Tibial artery (tissue), 4 donors: ENCODE results near the gene PRKCD.

Experiments used
- DNase-seq, 2 donors: peaks; one replicate each; pipeline ENCODE4 v3.0.0-alpha.2; 2019
- H3K27ac ChIP-seq, 2 donors: fragments of 200-600 bp; sonication (generic) in 1 of 2; 1 replicate in 1 of 2; 2 replicates in 1 of 2; pipeline ENCODE4 v1.5.1; 2018 to 2019; ENCODE audit warnings: mild to moderate bottlenecking in 1 of 2
- H3K27me3 ChIP-seq, 2 donors: fragments of 200-600 bp; sonication (generic) in 1 of 2; one replicate each; pipeline versions ENCODE4 v1.5.1 to v1.6.0; 2016 to 2019
- H3K36me3 ChIP-seq, 3 donors: fragments of 200-600 bp; sonication (generic) in 2 of 3; one replicate each; pipeline ENCODE4 v1.5.1; 2016 to 2019; ENCODE audit warnings: mild to moderate bottlenecking in 2 of 3
- H3K4me1 ChIP-seq, 4 donors: fragments of 200-600 bp; sonication (generic) in 2 of 4; 1 replicate in 3 of 4; 2 replicates in 1 of 4; pipeline ENCODE4 v1.5.1; 2016 to 2019
- H3K4me3 ChIP-seq, 2 donors: fragments of 200-600 bp; sonication (generic) in 1 of 2; 1 replicate in 1 of 2; 2 replicates in 1 of 2; pipeline ENCODE4 v1.5.1; 2018 to 2019; ENCODE audit warnings: mild to moderate bottlenecking in 2 of 2
- H3K9me3 ChIP-seq, 3 donors: fragments of 200-600 bp; sonication (generic) in 1 of 3; one replicate each; pipeline ENCODE4 v1.5.1; 2016 to 2019
- intact Hi-C: fragments of 100-400 bp; cut with DNase I; formaldehyde crosslinking; loops from one replicate; pipeline ENCODE4 v1.15.0; 2023; ENCODE audit warnings: low total_unique reads
- TF ChIP-seq, protein P1 (sequence below), 2 experiments: fragments of 200-600 bp in 1 of 2; fragments of 450-650 bp in 1 of 2; IDR thresholded peaks; one replicate each; pipeline ENCODE4 v1.5.1; 2017 to 2019; ENCODE audit warnings: antibody characterized with exemption in 2 of 2, mild to moderate bottlenecking in 1 of 2, moderate library complexity in 1 of 2

The PRKCD gene

GRCh38 chr3:53140847-53141845 lies 19.9 kb upstream of the PRKCD start:
- Histone ChIP-seq H3K4me1 (peaks cover 0 to 22% (median 13%) of the 10 kb centered on the region in 4 donors), H3K4me3 (no peak overlapping the region), H3K27me3 (no peaks in the 10 kb centered on the region), H3K9me3 (no peaks in the 10 kb centered on the region), H3K36me3 (no peaks in the 10 kb centered on the region), H3K27ac (peak overlapping the region in 1 of 2 donors; percentile 55)
- intact Hi-C loops: no loop called here
- TF ChIP-seq, protein P1, sequence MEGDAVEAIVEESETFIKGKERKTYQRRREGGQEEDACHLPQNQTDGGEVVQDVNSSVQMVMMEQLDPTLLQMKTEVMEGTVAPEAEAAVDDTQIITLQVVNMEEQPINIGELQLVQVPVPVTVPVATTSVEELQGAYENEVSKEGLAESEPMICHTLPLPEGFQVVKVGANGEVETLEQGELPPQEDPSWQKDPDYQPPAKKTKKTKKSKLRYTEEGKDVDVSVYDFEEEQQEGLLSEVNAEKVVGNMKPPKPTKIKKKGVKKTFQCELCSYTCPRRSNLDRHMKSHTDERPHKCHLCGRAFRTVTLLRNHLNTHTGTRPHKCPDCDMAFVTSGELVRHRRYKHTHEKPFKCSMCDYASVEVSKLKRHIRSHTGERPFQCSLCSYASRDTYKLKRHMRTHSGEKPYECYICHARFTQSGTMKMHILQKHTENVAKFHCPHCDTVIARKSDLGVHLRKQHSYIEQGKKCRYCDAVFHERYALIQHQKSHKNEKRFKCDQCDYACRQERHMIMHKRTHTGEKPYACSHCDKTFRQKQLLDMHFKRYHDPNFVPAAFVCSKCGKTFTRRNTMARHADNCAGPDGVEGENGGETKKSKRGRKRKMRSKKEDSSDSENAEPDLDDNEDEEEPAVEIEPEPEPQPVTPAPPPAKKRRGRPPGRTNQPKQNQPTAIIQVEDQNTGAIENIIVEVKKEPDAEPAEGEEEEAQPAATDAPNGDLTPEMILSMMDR (IDR thresholded peaks at IDR 0.05): no peak
- no peak for DNase-seq

GRCh38 chr3:53142986-53143385 lies 18.0 kb upstream of the PRKCD start:
- intact Hi-C loops: no loop called here
- no peak overlapping the region for H3K4me3 ChIP-seq
- H3K27ac ChIP-seq: no peak overlapping the region
- TF ChIP-seq, protein P1 (IDR thresholded peaks at IDR 0.05): no peak
- peak in 1 of 2 donors; percentile 74 for DNase-seq
- H3K9me3 ChIP-seq: no peaks in the 10 kb centered on the region
- no peaks in the 10 kb centered on the region for H3K36me3 ChIP-seq
- no peaks in the 10 kb centered on the region for H3K27me3 ChIP-seq
- peaks cover 0 to 22% (median 13%) of the 10 kb centered on the region in 4 donors for H3K4me1 ChIP-seq

- H3K27ac ChIP-seq: no peak overlapping the region
- H3K27me3 ChIP-seq: no peaks in the 10 kb centered on the region
- DNase-seq: no peak
- no peaks in the 10 kb centered on the region for H3K36me3 ChIP-seq
- no peak overlapping the region for H3K4me3 ChIP-seq
- TF ChIP-seq, protein P1 (IDR thresholded peaks at IDR 0.05): no peak
- peaks cover 0 to 22% (median 13%) of the 10 kb centered on the region in 4 donors for H3K4me1 ChIP-seq
- no peaks in the 10 kb centered on the region for H3K9me3 ChIP-seq
- intact Hi-C loops: no loop called here
Observed at GRCh38 chr3:53144446-53144845, 16.6 kb upstream of the PRKCD start.

- DNase-seq: no peak
- no peaks in the 10 kb centered on the region for H3K36me3 ChIP-seq
- intact Hi-C loops: no loop called here
- H3K27me3 ChIP-seq: no peaks in the 10 kb centered on the region
- no peak overlapping the region for H3K27ac ChIP-seq
- no peak overlapping the region for H3K4me3 ChIP-seq
- TF ChIP-seq, protein P1 (IDR thresholded peaks at IDR 0.05): no peak
- peaks cover 0 to 20% (median 9%) of the 10 kb centered on the region in 4 donors for H3K4me1 ChIP-seq
- H3K9me3 ChIP-seq: no peaks in the 10 kb centered on the region
Observed at GRCh38 chr3:53144862-53145712, 15.9 kb upstream of the PRKCD start.

- Histone ChIP-seq H3K27me3 (no peaks in the 10 kb centered on the region), H3K4me3 (no peak overlapping the region), H3K27ac (no peak overlapping the region), H3K36me3 (no peaks in the 10 kb centered on the region), H3K4me1 (peaks cover 0 to 20% (median 7%) of the 10 kb centered on the region in 4 donors), H3K9me3 (no peaks in the 10 kb centered on the region)
- DNase-seq: no peak
- intact Hi-C loops: no loop called here
- TF ChIP-seq, protein P1 (IDR thresholded peaks at IDR 0.05): no peak
Observed at GRCh38 chr3:53145713-53146080, 15.3 kb upstream of the PRKCD start.
